Mesothelial cell of epicardium (in vitro differentiated cells): Measurements from ENCODE around the gene GAST. TPM values are rescaled to one million over a fixed set of nuclear protein-coding genes. Genes with fewer than 3 reads are reported as not detected.

Experiments
- DNase-seq, 2 experiments: peaks; one replicate each; pipeline ENCODE4 v3.0.0; 2021; ENCODE audit warnings: low spot score in 2 of 2; ENCODE audit not compliant: unreplicated experiment in 2 of 2
- H3K27ac Mint-ChIP-seq: 2 replicates; pipeline ENCODE4 v1.8.0; 2021; ENCODE audit warnings: mixed read lengths
- H3K27me3 Mint-ChIP-seq: 2 replicates; pipeline ENCODE4 v1.8.0; 2021; ENCODE audit warnings: low read depth, mixed read lengths
- H3K36me3 Mint-ChIP-seq: 2 replicates; pipeline ENCODE4 v1.8.0; 2021; ENCODE audit warnings: mixed read lengths
- H3K4me1 Mint-ChIP-seq: 2 replicates; pipeline ENCODE4 v1.8.0; 2021; ENCODE audit warnings: mixed read lengths
- H3K4me3 Mint-ChIP-seq: 2 replicates; pipeline ENCODE4 v1.8.0; 2021; ENCODE audit warnings: mild to moderate bottlenecking, moderate library complexity, mixed read lengths
- H3K9me3 Mint-ChIP-seq: 2 replicates; pipeline ENCODE4 v1.8.0; 2021; ENCODE audit warnings: mixed read lengths
- CTCF ChIP-seq: fragments of 200-600 bp; sonication (generic); IDR thresholded peaks from one replicate; pipeline ENCODE4 v1.5.0; 2021; ENCODE audit warnings: antibody characterized with exemption; ENCODE audit not compliant: unreplicated experiment
- total RNA-seq: library from RNA; stranded (reverse); gene quantifications from 3 replicates; pipeline ENCODE4 v1.2.1, GENCODE V29; 2021

The GAST gene
- total RNA-seq, 1 donor from 2014 or later, result not detected

GRCh38 chr17:41724476-41725050 lies 12.4 kb downstream of the GAST start:
- Mint-ChIP-seq H3K27ac (no peak overlapping the region), H3K27me3 (no peaks in the 10 kb centered on the region), H3K4me3 (no peak overlapping the region), H3K4me1 (peaks cover 4% of the 10 kb centered on the region), H3K9me3 (no peaks in the 10 kb centered on the region), H3K36me3 (no peaks in the 10 kb centered on the region)
- DNase-seq, result no peak
- no peak for TF ChIP-seq CTCF

DNA sequence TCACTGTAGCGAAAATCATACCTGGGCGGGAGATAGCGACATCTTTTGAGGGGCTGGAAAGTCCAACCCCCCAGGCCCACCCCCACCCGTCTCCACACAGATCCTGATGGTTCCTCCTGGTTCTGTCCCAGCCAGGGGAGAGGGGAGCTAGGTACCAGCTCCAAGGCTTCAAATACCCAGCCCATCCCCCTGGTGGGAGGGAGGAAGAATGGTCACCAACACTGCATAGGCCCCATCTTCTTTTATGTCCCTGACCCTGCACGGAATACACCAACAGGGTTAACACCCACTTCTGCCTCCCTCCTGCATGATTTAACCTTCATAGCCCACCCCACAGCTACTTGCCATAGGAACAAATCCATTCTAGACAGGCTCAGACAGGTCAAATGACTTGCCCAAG lies 13.0 kb downstream of the GAST start:
- Mint-ChIP-seq H3K27ac (no peak overlapping the region), H3K9me3 (no peaks in the 10 kb centered on the region), H3K36me3 (no peaks in the 10 kb centered on the region), H3K27me3 (peaks cover 2% of the 10 kb centered on the region), H3K4me3 (no peak overlapping the region), H3K4me1 (peaks cover 4% of the 10 kb centered on the region)
- TF ChIP-seq CTCF, result no peak
- no peak for DNase-seq

DNA sequence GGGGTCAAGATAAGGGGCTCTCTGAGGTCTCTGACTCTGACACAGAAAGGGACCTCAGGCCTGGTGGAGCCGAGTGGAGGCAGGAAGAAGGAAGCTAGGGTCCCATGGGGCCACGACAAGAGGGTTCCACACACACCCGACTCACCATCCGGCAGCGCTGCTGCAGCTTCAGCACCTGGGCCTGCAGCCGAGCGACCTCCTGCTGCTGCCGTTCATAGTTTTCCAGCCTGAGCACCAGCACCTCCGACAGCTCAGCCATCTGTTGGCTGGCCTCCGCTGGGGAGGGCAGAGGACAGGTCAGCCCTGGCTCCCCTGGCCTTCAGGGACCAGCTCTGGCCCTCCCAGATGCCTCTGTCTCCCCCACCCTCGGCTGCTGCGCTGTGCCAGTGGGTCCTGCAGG lies 15.9 kb downstream of the GAST start:
- TF ChIP-seq CTCF, result no peak
- peaks cover 4% of the 10 kb centered on the region for H3K4me1 Mint-ChIP-seq
- no peak overlapping the region for H3K27ac Mint-ChIP-seq
- H3K36me3 Mint-ChIP-seq, result no peaks in the 10 kb centered on the region
- no peaks in the 10 kb centered on the region for H3K9me3 Mint-ChIP-seq
- H3K4me3 Mint-ChIP-seq, result no peak overlapping the region
- no peak for DNase-seq
- H3K27me3 Mint-ChIP-seq, result peaks cover 31% of the 10 kb centered on the region

- H3K27me3 Mint-ChIP-seq, result peaks cover 54% of the 10 kb centered on the region
- no peak for DNase-seq
- H3K27ac Mint-ChIP-seq, result no peak overlapping the region
- no peak overlapping the region for H3K4me3 Mint-ChIP-seq
- no peak for TF ChIP-seq CTCF
- H3K9me3 Mint-ChIP-seq, result no peaks in the 10 kb centered on the region
- H3K36me3 Mint-ChIP-seq, result no peaks in the 10 kb centered on the region
- H3K4me1 Mint-ChIP-seq, result peaks cover 5% of the 10 kb centered on the region
Observed at GRCh38 chr17:41730479-41730878, 18.3 kb downstream of the GAST start.

- H3K4me1 Mint-ChIP-seq, result peaks cover 5% of the 10 kb centered on the region
- H3K27ac Mint-ChIP-seq, result no peak overlapping the region
- no peak overlapping the region for H3K4me3 Mint-ChIP-seq
- no peak for DNase-seq
- H3K9me3 Mint-ChIP-seq, result no peaks in the 10 kb centered on the region
- no peaks in the 10 kb centered on the region for H3K36me3 Mint-ChIP-seq
- TF ChIP-seq CTCF, result no peak
- peaks cover 68% of the 10 kb centered on the region for H3K27me3 Mint-ChIP-seq
Observed at GRCh38 chr17:41731836-41732235, 19.7 kb downstream of the GAST start.
